HepG2 (cell line): ENCODE measurements around the gene GLE1. TPM values are rescaled to one million over a fixed set of nuclear protein-coding genes. Genes with fewer than 3 reads are reported as not detected.
A peak's percentile ranks its signal among the peaks of the same experiment; 100 is the strongest.

Experiments
- CREM ChIP-seq, 2 experiments: sonication (generic) in 1 of 2; formaldehyde crosslinking in 1 of 2; IDR thresholded peaks; 2 replicates each; pipeline versions ENCODE4 v1.4.0 to v1.6.1; 2016 to 2020; ENCODE audit warnings: antibody characterized with exemption in 1 of 2, mild to moderate bottlenecking in 1 of 2, missing genetic modification reagents in 1 of 2
- FOXP1 ChIP-seq, 2 experiments: fragments of 450-650 bp in 1 of 2; IDR thresholded peaks; 2 replicates each; pipeline ENCODE4 v1.6.1; 2017 to 2018; ENCODE audit warnings: antibody characterized with exemption in 1 of 2
- GATAD2A ChIP-seq: IDR thresholded peaks from 2 replicates; pipeline ENCODE4 v1.6.1; 2016
- GFI1 ChIP-seq: sonication (generic); formaldehyde crosslinking; IDR thresholded peaks from 2 replicates; pipeline ENCODE4 v1.5.0; 2020; ENCODE audit warnings: missing genetic modification reagents, mild to moderate bottlenecking, borderline replicate concordance
- HDAC2 ChIP-seq: sonication (generic); formaldehyde crosslinking; IDR thresholded peaks from 2 replicates; pipeline ENCODE4 v1.4.0; 2020; ENCODE audit warnings: missing genetic modification reagents
- HNF4A ChIP-seq: sonication (generic); formaldehyde crosslinking; IDR thresholded peaks from 2 replicates; pipeline ENCODE4 v1.4.0; 2020; ENCODE audit warnings: missing genetic modification reagents
- HOXA3 ChIP-seq: sonication (generic); formaldehyde crosslinking; IDR thresholded peaks from 2 replicates; pipeline ENCODE4 v1.5.0; 2020; ENCODE audit warnings: missing genetic modification reagents
- KDM5A ChIP-seq: fragments of 200-600 bp; sonication (generic); IDR thresholded peaks from 2 replicates; pipeline ENCODE4 v1.7.0; 2018; ENCODE audit warnings: antibody characterized with exemption, mild to moderate bottlenecking, low read length, borderline replicate concordance
- LCORL ChIP-seq, 2 experiments: fragments of 450-650 bp in 1 of 2; sonication (generic) in 1 of 2; formaldehyde crosslinking in 1 of 2; IDR thresholded peaks; 2 replicates each; pipeline versions ENCODE4 v1.5.0 to v1.6.1; 2017 to 2020; ENCODE audit warnings: antibody characterized with exemption in 1 of 2, missing genetic modification reagents in 1 of 2
- MIER2 ChIP-seq: IDR thresholded peaks from 2 replicates; pipeline ENCODE4 v1.6.1; 2016; ENCODE audit warnings: missing biosample characterization, missing genetic modification reagents
- MYPOP ChIP-seq: sonication (generic); formaldehyde crosslinking; IDR thresholded peaks from 2 replicates; pipeline ENCODE4 v1.8.1; 2023; ENCODE audit warnings: mild to moderate bottlenecking, moderate library complexity, missing genetic modification reagents
- NCOR1 ChIP-seq: fragments of 200-600 bp; sonication (generic); IDR thresholded peaks from 2 replicates; pipeline ENCODE4 v1.7.0; 2017; ENCODE audit warnings: antibody characterized with exemption, low read length, borderline replicate concordance
- NRL ChIP-seq: sonication (generic); formaldehyde crosslinking; IDR thresholded peaks from 2 replicates; pipeline ENCODE4 v1.5.0; 2020; ENCODE audit warnings: missing genetic modification reagents, mild to moderate bottlenecking, moderate library complexity, borderline replicate concordance
- PAXIP1 ChIP-seq: sonication (generic); formaldehyde crosslinking; conservative IDR thresholded peaks from 2 replicates; pipeline ENCODE4 v1.4.0; 2020; ENCODE audit warnings: mild to moderate bottlenecking, missing genetic modification reagents, moderate library complexity
- PPARG ChIP-seq: conservative IDR thresholded peaks from 2 replicates; pipeline ENCODE4 v1.6.1; 2016; ENCODE audit warnings: missing biosample characterization, missing genetic modification reagents
- RBFOX2 ChIP-seq: fragments of 200-400 bp; formaldehyde crosslinking; IDR thresholded peaks from 2 replicates; pipeline ENCODE4 v1.6.1; 2017; ENCODE audit warnings: low read depth, mild to moderate bottlenecking, low read length
- RXRB ChIP-seq: IDR thresholded peaks from 2 replicates; pipeline ENCODE4 v1.6.1; 2016; ENCODE audit warnings: borderline replicate concordance, missing genetic modification reagents, missing compliant biosample characterization
- SP5 ChIP-seq: IDR thresholded peaks from 2 replicates; pipeline ENCODE4 v1.6.1; 2016; ENCODE audit warnings: low read depth, borderline replicate concordance
- ZBTB2 ChIP-seq: sonication (generic); formaldehyde crosslinking; IDR thresholded peaks from 2 replicates; pipeline ENCODE4 v1.8.0; 2022; ENCODE audit warnings: low read depth, missing genetic modification reagents
- ZBTB7B ChIP-seq: sonication (generic); formaldehyde crosslinking; IDR thresholded peaks from 2 replicates; pipeline ENCODE4 v1.4.0; 2020; ENCODE audit warnings: missing genetic modification reagents
- ZNF331 ChIP-seq: sonication (generic); formaldehyde crosslinking; IDR thresholded peaks from 2 replicates; pipeline ENCODE4 v1.4.0; 2020; ENCODE audit warnings: missing genetic modification reagents
- ZNF335 ChIP-seq: sonication (generic); formaldehyde crosslinking; IDR thresholded peaks from 2 replicates; pipeline ENCODE4 v1.4.0; 2020; ENCODE audit warnings: missing genetic modification reagents
- ZNF589 ChIP-seq: sonication (generic); formaldehyde crosslinking; conservative IDR thresholded peaks from 2 replicates; pipeline ENCODE4 v1.8.0; 2022; ENCODE audit warnings: mild to moderate bottlenecking, moderate library complexity, missing genetic modification reagents
- ZNF629 ChIP-seq: sonication (generic); formaldehyde crosslinking; conservative IDR thresholded peaks from 2 replicates; pipeline ENCODE4 v1.5.0; 2020; ENCODE audit warnings: missing genetic modification reagents
- ZNF839 ChIP-seq: sonication (generic); formaldehyde crosslinking; IDR thresholded peaks from 2 replicates; pipeline ENCODE4 v1.4.0; 2020; ENCODE audit warnings: missing genetic modification reagents, mild to moderate bottlenecking, borderline replicate concordance
- polyA plus RNA-seq, 8 experiments: library from polyadenylated mRNA; depleted of rRNA in 3 of 8; stranded (reverse) in 7 of 8; unstranded in 1 of 8; fragments of >200 nt; fragmentation: Illumina TruSeq in 4 of 8; extraction: Trizol in 4 of 8; gene quantifications; 2 replicates each; pipeline versions ENCODE4 v1.2.1 to v1.2.3, GENCODE V29; 2011 to 2016; ENCODE audit warnings: low read depth in 4 of 8, missing spikeins in 1 of 8, mixed read lengths in 1 of 8; ENCODE audit not compliant: insufficient read depth in 1 of 8
- total RNA-seq, 5 experiments: library from RNA; depleted of rRNA; stranded (reverse); fragments of >200 nt; fragmentation: Illumina TruSeq; extraction: Trizol; gene quantifications; 2 replicates each; pipeline ENCODE4 v1.2.3, GENCODE V29; 2016; ENCODE audit warnings: low read depth in 1 of 5

The GLE1 gene
- total and polyA plus RNA-seq, 2 of the 13 experiments (the other 11 are each of a cell fraction or from before 2014, with no cell fraction given) = 14.7 to 28.8 TPM

- TF ChIP-seq NRL (CRISPR knock-in tag) = no peak
- TF ChIP-seq KDM5A = no peak
- peak; percentile 21; the same call in 1 of the 2 replicates for TF ChIP-seq HOXA3 (CRISPR knock-in tag)
- peak; percentile 63 for TF ChIP-seq GATAD2A (CRISPR knock-in tag)
- no peak for TF ChIP-seq LCORL (IDR thresholded peaks at IDR 0.05)
- peak; percentile 56; the same call in 1 of the 2 replicates for TF ChIP-seq LCORL (CRISPR knock-in tag; IDR thresholded peaks at IDR 0.05)
- no peak for TF ChIP-seq RBFOX2
- TF ChIP-seq MIER2 (CRISPR knock-in tag) = no peak
- peak; percentile 38; the same call in 1 of the 2 replicates for TF ChIP-seq ZBTB7B (CRISPR knock-in tag)
- TF ChIP-seq FOXP1 (IDR thresholded peaks at IDR 0.05) = no peak
- peak; percentile 60; the same call in 1 of the 2 replicates for TF ChIP-seq FOXP1 (CRISPR knock-in tag; IDR thresholded peaks at IDR 0.05)
- 0 out of 2 replicates have a peak, but pooled peaks have one; percentile 29 for TF ChIP-seq HDAC2 (CRISPR knock-in tag)
- peak; percentile 43; the same call in 1 of the 2 replicates for TF ChIP-seq RXRB (CRISPR knock-in tag)
- peak; percentile 30; the same call in 1 of the 2 replicates for TF ChIP-seq ZNF629 (CRISPR knock-in tag)
- TF ChIP-seq HNF4A (CRISPR knock-in tag) = peak; percentile 90
- TF ChIP-seq ZNF331 (CRISPR knock-in tag) = peak; percentile 43; the same call in 1 of the 2 replicates
- TF ChIP-seq GFI1 (CRISPR knock-in tag) = no peak
- no peak for TF ChIP-seq ZNF335
- TF ChIP-seq NCOR1 = peak; percentile 75
- no peak for TF ChIP-seq ZNF839 (CRISPR knock-in tag)
- 0 out of 2 replicates have a peak, but pooled peaks have one; percentile 19 for TF ChIP-seq CREM (IDR thresholded peaks at IDR 0.05)
- no peak for TF ChIP-seq CREM (CRISPR knock-in tag; IDR thresholded peaks at IDR 0.05)
- TF ChIP-seq PPARG (CRISPR knock-in tag) = peak; percentile 83
- TF ChIP-seq PAXIP1 = peak; percentile 75
- TF ChIP-seq MYPOP (CRISPR knock-in tag) = no peak
- no peak for TF ChIP-seq ZBTB2 (CRISPR knock-in tag)
- TF ChIP-seq ZNF589 (CRISPR knock-in tag) = no peak
- peak; percentile 83 for TF ChIP-seq SP5 (CRISPR knock-in tag)
Measured at GRCh38 chr9:128556926-128557634, 52.6 kb downstream of the GLE1 start (continued).
